Measurements from ENCODE around the gene HIVEP1. TPM values are rescaled to one million over a fixed set of nuclear protein-coding genes. Genes with fewer than 3 reads are reported as not detected.

Gene HIVEP1
- total RNA-seq, 1 donor from 2014 or later, result 37.4 TPM

GRCh38 chr6:12009180-12009685 lies 2.9 kb upstream of the HIVEP1 start:
- no peak for DNase-seq (ENCODE audit: extremely low spot score, unreplicated experiment)
- peaks cover under 1% of the 10 kb centered on the region for H3K9me3 Mint-ChIP-seq
- H3K36me3 Mint-ChIP-seq, result peaks cover under 1% of the 10 kb centered on the region
- H3K4me3 Mint-ChIP-seq, result peak overlapping the region; percentile 91
- peaks cover 19% of the 10 kb centered on the region for H3K4me1 Mint-ChIP-seq (ENCODE audit: unreplicated experiment)
- TF ChIP-seq, protein P1, sequence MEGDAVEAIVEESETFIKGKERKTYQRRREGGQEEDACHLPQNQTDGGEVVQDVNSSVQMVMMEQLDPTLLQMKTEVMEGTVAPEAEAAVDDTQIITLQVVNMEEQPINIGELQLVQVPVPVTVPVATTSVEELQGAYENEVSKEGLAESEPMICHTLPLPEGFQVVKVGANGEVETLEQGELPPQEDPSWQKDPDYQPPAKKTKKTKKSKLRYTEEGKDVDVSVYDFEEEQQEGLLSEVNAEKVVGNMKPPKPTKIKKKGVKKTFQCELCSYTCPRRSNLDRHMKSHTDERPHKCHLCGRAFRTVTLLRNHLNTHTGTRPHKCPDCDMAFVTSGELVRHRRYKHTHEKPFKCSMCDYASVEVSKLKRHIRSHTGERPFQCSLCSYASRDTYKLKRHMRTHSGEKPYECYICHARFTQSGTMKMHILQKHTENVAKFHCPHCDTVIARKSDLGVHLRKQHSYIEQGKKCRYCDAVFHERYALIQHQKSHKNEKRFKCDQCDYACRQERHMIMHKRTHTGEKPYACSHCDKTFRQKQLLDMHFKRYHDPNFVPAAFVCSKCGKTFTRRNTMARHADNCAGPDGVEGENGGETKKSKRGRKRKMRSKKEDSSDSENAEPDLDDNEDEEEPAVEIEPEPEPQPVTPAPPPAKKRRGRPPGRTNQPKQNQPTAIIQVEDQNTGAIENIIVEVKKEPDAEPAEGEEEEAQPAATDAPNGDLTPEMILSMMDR (conservative IDR thresholded peaks at IDR 0.05), result no peak
- peak overlapping the region; percentile 95 for H3K27ac Mint-ChIP-seq
- peaks cover 4% of the 10 kb centered on the region for H3K27me3 Mint-ChIP-seq

DNA sequence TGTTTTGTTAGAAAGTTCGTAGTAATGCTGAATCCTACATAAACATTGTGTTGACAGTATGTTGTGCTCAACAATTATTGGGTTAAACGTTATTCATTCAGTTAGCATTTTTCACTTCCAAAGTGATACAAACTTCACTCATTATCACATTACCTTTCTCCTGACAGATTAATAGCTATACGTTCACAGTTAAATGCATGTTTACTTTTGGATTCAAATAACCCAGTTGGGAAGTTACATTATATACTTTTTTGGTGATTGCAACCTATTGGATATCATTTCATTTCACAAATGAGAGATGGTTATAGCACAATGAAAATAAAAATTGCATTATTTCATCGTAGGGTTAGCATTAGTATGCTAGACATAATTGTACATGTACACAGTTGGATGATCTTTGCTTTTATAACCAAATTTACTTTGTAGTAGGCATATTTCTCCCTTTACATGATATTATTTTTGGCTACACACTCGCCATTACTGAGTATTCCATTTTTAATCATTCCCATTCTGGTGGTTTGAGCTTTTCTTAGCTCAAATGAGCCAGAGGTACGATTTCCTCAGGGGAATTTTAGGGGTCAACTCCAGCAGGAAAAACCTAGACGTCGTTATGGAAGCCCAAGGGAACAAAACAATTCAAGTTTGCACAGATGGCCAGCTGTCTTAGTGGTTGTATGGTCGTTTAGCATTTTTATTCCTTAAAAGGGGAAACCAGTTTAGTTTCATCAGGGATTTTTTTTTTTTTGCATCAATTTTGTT lies 2.1 kb upstream of the HIVEP1 start:
- H3K36me3 Mint-ChIP-seq, result peaks cover 6% of the 10 kb centered on the region
- H3K27me3 Mint-ChIP-seq, result peaks cover 4% of the 10 kb centered on the region
- TF ChIP-seq, protein P1 (conservative IDR thresholded peaks at IDR 0.05), result no peak
- peak overlapping the region; percentile 91 for H3K4me3 Mint-ChIP-seq
- DNase-seq (ENCODE audit: extremely low spot score, unreplicated experiment), result no peak
- peaks cover 7% of the 10 kb centered on the region for H3K9me3 Mint-ChIP-seq
- peak overlapping the region; percentile 95 for H3K27ac Mint-ChIP-seq
- H3K4me1 Mint-ChIP-seq (ENCODE audit: unreplicated experiment), result peaks cover 28% of the 10 kb centered on the region

DNA sequence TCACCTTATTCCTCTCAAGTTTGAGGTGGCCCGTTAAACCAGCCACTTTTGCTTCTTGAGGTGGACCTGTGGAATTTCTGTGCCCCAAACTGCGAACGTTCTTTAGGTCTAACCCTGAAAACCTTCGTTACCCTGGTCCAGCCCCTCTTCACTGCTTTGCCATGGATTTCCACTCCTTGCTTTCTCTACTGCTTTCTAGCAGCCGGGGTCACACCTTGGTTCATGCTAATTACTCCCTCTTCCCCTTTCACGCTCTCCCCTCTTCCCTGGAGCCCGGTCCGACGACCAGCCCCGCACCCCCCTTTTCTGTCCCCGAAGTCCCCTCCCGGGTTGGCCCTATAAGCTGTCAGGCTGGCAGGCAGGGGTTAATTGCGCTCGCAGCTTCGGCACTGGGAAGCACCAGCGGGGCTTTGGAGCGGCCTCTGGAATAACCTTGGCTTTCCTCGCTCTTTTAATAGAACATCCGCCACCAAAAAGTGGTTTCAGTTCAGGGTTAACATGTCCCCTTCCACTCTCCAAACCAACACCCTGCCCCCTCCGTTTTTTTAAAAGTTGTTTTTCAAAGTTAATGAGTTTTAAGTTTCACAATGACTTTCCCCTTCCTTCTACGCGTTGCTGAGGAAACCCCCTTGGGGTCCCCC lies 1.4 kb upstream of the HIVEP1 start:
- peak; percentile 78 for DNase-seq (ENCODE audit: extremely low spot score, unreplicated experiment)
- Mint-ChIP-seq H3K4me3 (peak overlapping the region; percentile 91), H3K4me1 (ENCODE audit: unreplicated experiment) (peaks cover 32% of the 10 kb centered on the region), H3K9me3 (peaks cover 7% of the 10 kb centered on the region), H3K27ac (peak overlapping the region; percentile 95), H3K36me3 (peaks cover 7% of the 10 kb centered on the region), H3K27me3 (peaks cover 4% of the 10 kb centered on the region)
- TF ChIP-seq, protein P1 (conservative IDR thresholded peaks at IDR 0.05), result no peak

GRCh38 chr6:12011276-12012037 lies 655 bp upstream of the HIVEP1 start:
- peaks cover 4% of the 10 kb centered on the region for H3K27me3 Mint-ChIP-seq
- peaks cover 32% of the 10 kb centered on the region for H3K4me1 Mint-ChIP-seq (ENCODE audit: unreplicated experiment)
- DNase-seq (ENCODE audit: extremely low spot score, unreplicated experiment), result peak; percentile 93

More at GRCh38 chr6:12011276-12012037, 655 bp upstream of the HIVEP1 start:
- Mint-ChIP-seq H3K9me3 (peaks cover 7% of the 10 kb centered on the region), H3K36me3 (peaks cover 14% of the 10 kb centered on the region), H3K27ac (peak overlapping the region; percentile 95), H3K4me3 (peak overlapping the region; percentile 91)
- TF ChIP-seq, protein P1 (conservative IDR thresholded peaks at IDR 0.05), result no peak
